ENCODE results near the gene CACNA1H.
"Not testable (repeated sequence)": the region's sequence is repeated elsewhere in the genome, so short reads cannot be mapped to it uniquely, and the experiment has no call there.

CACNA1H gene

DNA sequence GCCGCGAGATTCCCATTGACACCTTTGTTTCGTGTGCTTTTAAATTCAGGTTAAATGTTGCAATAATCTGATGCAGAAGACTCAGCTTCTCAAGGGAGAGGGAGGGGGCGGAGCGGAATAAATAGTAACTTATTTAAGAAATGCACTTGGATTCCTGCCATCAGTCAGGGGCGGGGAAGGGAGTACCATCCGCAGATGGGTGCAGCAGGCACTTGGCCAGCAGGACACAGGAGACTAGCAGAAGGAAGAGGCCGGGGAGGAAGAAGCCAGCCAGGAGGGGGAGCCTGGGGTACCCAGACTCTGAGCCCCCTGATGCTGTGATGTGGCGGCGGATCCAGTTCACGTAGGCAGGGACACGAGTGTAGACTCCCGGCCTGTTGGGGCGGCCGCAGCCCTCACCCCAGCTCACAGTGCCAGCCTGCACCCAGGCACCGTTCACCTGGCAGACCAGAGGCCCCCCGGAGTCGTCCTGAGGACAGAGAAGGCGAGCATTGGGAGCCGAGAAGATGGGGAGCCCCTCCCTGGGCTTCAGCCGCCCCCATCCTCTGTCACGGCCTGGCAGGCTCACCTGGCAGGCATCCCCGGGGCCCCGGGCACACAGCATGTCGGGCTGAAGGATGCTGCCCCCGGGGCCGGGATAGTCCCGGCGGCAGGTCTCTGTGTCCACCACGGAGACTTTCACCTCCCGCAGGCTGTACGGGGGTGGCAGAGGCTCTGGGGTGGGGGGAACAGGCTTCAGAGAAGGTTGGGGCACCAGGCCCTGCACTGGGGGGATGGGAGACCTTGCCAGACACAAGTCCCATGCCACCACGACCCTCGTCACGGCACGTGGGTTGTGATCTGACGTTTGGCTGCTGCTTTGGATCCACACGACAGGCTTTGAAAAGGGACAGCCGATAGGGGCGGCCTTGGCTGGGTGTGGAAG, 69.0 kb downstream of the CACNA1H start:
- Histone ChIP-seq H3K27me3 (no peaks in the 10 kb centered on the region), H3K4me1 (ENCODE audit: control insufficient read depth in 1 of 2, insufficient read depth in 1 of 2, low read depth in 1 of 2, low read length in 1 of 2) (no peaks in the 10 kb centered on the region), H3K9me3 (no peaks in the 10 kb centered on the region), H3K4me3 (ENCODE audit: low read depth in 1 of 2, low read length in 1 of 2) (no peak overlapping the region), H3K27ac (no peak overlapping the region), H3K36me3 (no peaks in the 10 kb centered on the region)
- TF ChIP-seq, protein P1, sequence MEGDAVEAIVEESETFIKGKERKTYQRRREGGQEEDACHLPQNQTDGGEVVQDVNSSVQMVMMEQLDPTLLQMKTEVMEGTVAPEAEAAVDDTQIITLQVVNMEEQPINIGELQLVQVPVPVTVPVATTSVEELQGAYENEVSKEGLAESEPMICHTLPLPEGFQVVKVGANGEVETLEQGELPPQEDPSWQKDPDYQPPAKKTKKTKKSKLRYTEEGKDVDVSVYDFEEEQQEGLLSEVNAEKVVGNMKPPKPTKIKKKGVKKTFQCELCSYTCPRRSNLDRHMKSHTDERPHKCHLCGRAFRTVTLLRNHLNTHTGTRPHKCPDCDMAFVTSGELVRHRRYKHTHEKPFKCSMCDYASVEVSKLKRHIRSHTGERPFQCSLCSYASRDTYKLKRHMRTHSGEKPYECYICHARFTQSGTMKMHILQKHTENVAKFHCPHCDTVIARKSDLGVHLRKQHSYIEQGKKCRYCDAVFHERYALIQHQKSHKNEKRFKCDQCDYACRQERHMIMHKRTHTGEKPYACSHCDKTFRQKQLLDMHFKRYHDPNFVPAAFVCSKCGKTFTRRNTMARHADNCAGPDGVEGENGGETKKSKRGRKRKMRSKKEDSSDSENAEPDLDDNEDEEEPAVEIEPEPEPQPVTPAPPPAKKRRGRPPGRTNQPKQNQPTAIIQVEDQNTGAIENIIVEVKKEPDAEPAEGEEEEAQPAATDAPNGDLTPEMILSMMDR (IDR thresholded peaks at IDR 0.05): no peak

DNA sequence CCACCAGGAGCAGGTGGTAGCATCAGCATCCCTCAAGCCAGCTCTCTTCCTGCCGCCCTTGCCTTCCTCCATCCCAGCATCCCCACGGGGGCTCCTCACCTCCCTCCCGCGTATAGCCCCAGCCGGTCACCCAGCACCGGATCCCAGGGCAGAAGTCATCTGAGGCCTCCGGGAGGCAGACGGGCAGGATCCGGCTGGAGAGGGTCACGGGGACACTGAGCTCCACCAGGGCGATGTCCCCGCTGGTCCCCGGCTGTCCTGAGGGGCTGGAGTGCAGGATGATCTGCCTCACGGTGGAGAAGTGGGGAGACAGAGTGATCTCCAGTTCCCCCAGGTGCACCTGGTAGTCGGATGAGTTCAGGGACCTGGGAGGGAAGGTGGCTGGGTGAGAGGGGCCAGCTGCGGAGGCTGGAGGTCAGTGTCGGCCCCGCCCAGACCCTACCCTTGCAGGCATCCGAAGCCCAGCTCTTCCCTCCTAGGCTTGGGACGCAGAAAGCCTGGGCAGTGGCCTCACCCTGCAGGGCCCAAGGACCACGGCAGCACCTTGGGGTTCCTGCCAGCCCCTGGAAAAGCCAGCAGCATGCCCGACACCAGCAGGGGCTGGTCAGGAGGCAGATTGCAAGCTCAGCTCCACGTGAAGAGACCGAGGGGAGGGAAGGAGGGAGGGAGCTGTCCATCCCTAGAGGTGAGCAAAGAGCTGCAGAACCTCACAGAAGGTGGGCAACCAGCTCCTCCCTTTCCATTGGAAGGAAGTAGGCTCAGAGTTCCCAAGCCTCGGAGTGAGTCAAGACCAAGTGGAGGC, 69.8 kb downstream of the CACNA1H start:
- TF ChIP-seq, protein P1 (IDR thresholded peaks at IDR 0.05): no peak
- H3K4me3 ChIP-seq (ENCODE audit: low read depth in 1 of 2, low read length in 1 of 2): no peak overlapping the region
- H3K36me3 ChIP-seq: no peaks in the 10 kb centered on the region
- H3K27me3 ChIP-seq: no peaks in the 10 kb centered on the region
- no peaks in the 10 kb centered on the region for H3K4me1 ChIP-seq (ENCODE audit: control insufficient read depth in 1 of 2, insufficient read depth in 1 of 2, low read depth in 1 of 2, low read length in 1 of 2)
- no peaks in the 10 kb centered on the region for H3K9me3 ChIP-seq
- no peak overlapping the region for H3K27ac ChIP-seq

DNA sequence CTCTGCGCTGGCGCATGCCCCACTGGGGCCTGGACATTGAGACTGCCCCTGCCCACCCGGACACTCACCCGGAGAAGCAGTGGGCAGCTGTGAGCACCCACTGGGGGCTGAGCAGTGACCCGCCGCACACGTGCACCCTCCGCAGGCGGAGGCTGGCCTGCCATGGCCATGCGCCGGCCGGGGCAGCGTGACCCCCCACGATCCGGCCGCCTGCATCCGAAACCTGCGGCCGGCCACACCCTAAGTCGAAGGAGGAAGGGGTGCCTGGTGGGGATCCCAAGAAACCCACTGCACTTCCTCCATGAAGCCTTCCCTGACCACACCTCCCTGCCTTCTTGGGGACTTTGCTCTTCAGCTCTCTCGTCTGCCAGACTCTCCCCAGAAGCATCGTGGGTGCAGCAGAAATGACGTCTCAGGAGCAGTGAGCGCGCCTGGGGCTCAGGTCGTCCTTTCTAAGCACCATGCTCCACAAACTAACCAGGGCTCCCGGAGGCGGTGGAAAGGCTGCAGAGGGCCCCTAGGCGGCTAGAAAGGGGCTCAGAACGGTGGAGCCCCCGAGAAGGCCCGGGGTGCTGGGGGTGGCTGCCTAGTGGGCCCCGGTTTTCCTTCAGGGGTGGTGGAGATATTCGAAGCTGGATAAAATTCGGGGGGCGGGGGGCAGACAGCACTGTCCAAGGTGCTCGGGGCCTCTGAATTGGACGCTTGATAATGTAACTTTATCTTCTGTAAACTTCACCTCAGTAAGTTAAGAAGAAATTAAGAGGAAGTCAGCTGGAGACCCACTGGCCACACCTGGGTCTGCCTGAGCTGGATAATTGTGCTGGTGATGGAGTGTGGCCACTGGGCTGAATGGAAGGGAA, 70.7 kb downstream of the CACNA1H start:
- no peak overlapping the region for H3K4me3 ChIP-seq (ENCODE audit: low read depth in 1 of 2, low read length in 1 of 2)
- no peaks in the 10 kb centered on the region for H3K27me3 ChIP-seq
- no peaks in the 10 kb centered on the region for H3K9me3 ChIP-seq

GRCh38 chr16:1224558-1224957, 71.7 kb downstream of the CACNA1H start:
- Histone ChIP-seq H3K4me3 (ENCODE audit: low read depth in 1 of 2, low read length in 1 of 2) (no peak overlapping the region), H3K27me3 (no peaks in the 10 kb centered on the region), H3K4me1 (ENCODE audit: control insufficient read depth in 1 of 2, insufficient read depth in 1 of 2, low read depth in 1 of 2, low read length in 1 of 2) (no peaks in the 10 kb centered on the region), H3K27ac (no peak overlapping the region), H3K9me3 (no peaks in the 10 kb centered on the region), H3K36me3 (no peaks in the 10 kb centered on the region)
- TF ChIP-seq, protein P1 (IDR thresholded peaks at IDR 0.05): no peak

More for the DNA sequence above, 70.7 kb downstream of the CACNA1H start:
- H3K4me1 ChIP-seq (ENCODE audit: control insufficient read depth in 1 of 2, insufficient read depth in 1 of 2, low read depth in 1 of 2, low read length in 1 of 2): no peaks in the 10 kb centered on the region
- TF ChIP-seq, protein P1 (IDR thresholded peaks at IDR 0.05): no peak
- H3K27ac ChIP-seq: no peak overlapping the region
- H3K36me3 ChIP-seq: no peaks in the 10 kb centered on the region

DNA sequence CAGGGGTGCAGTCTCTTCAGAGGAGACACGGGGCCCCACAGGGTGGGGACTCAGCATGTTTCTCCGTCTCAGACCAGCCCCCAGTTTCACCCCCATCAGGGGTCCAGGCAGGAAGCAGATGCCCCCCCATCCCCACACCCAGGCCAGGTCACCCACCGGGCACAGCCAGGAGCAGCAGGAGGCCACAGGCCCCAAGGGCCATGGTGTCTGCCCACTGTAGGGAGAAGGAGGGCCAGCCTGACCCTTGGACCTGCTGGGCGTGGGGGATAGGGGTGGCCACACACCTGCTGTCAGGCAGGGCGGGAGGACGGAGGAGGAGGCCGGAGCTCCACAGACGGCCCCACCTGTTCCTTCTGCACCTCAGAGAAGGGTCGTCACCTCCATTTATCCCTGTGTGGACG, 72.1 kb downstream of the CACNA1H start, which contains the start of gene TPSG1:
TPSG1 (minus strand) TSS at position 218 of the 401 bp plus-strand sequence; CDS start at position 202, 16 bp downstream.
- no peak within 1 kb of the TSS for H3K4me3 ChIP-seq (ENCODE audit: low read depth in 1 of 2, low read length in 1 of 2)
- no peaks in the 10 kb centered on the region for H3K27me3 ChIP-seq
- no peak within 1 kb of the TSS for H3K27ac ChIP-seq
- H3K4me1 ChIP-seq (ENCODE audit: control insufficient read depth in 1 of 2, insufficient read depth in 1 of 2, low read depth in 1 of 2, low read length in 1 of 2): no peaks in the 10 kb centered on the region
- H3K36me3 ChIP-seq: no peaks in the 10 kb centered on the region
- no peaks in the 10 kb centered on the region for H3K9me3 ChIP-seq
- TF ChIP-seq, protein P1 (IDR thresholded peaks at IDR 0.05): no peak

GRCh38 chr16:1225728-1226311, 72.9 kb downstream of the CACNA1H start:
- H3K9me3 ChIP-seq; H3K4me3 ChIP-seq (ENCODE audit: low read depth in 1 of 2, low read length in 1 of 2); H3K27ac ChIP-seq; H3K4me1 ChIP-seq (ENCODE audit: control insufficient read depth in 1 of 2, insufficient read depth in 1 of 2, low read depth in 1 of 2, low read length in 1 of 2); H3K27me3 ChIP-seq; H3K36me3 ChIP-seq: not testable (repeated sequence)

GRCh38 chr16:1226692-1227091, 73.8 kb downstream of the CACNA1H start:
- H3K4me3 ChIP-seq (ENCODE audit: low read depth in 1 of 2, low read length in 1 of 2); H3K36me3 ChIP-seq; H3K27ac ChIP-seq; H3K27me3 ChIP-seq; H3K4me1 ChIP-seq (ENCODE audit: control insufficient read depth in 1 of 2, insufficient read depth in 1 of 2, low read depth in 1 of 2, low read length in 1 of 2); H3K9me3 ChIP-seq: not testable (repeated sequence)

Data from neutrophil (primary cell).